SU-DHL-6 (cell line): ENCODE results near the gene KRTAP20-1.

Experiments used
- H2AFZ ChIP-seq: fragments of 200-600 bp; sonication (generic); 2 replicates; pipeline ENCODE4 v1.6.1; 2014; ENCODE audit warnings: low read depth, mild to moderate bottlenecking, moderate library complexity, mixed read lengths, antibody characterized with exemption, low read length; ENCODE audit not compliant: severe bottlenecking
- H3F3A ChIP-seq: fragments of 200-600 bp; shearing (Covaris generic); 2 replicates; pipeline ENCODE4 v1.6.0; 2016; ENCODE audit warnings: antibody characterized with exemption, mild to moderate bottlenecking; ENCODE audit not compliant: insufficient read depth
- H3K27ac ChIP-seq: fragments of 200-600 bp; sonication (generic); 2 replicates; pipeline ENCODE4 v1.5.1; 2016; ENCODE audit warnings: low read depth, mild to moderate bottlenecking, low read length, moderate library complexity, mixed read lengths
- H3K27me3 ChIP-seq: fragments of 200-600 bp; sonication (generic), shearing (Covaris generic); 2 replicates; pipeline ENCODE4 v1.6.0; 2014; ENCODE audit warnings: mild to moderate bottlenecking, low read length
- H3K36me3 ChIP-seq: fragments of 200-600 bp; sonication (generic); 2 replicates; pipeline ENCODE4 v1.6.1; 2014; ENCODE audit warnings: mild to moderate bottlenecking, low read length, mixed read lengths
- H3K4me2 ChIP-seq: fragments of 300-600, 200-600 bp; shearing (Covaris generic), sonication (generic); 2 replicates; pipeline ENCODE4 v1.6.0; 2014; ENCODE audit warnings: low read length, low read depth, mild to moderate bottlenecking; ENCODE audit not compliant: poor library complexity, severe bottlenecking
- H3K4me3 ChIP-seq: fragments of 200-600 bp; sonication (generic); 2 replicates; pipeline ENCODE4 v1.5.1; 2014; ENCODE audit warnings: antibody characterized with exemption, low read length, mild to moderate bottlenecking, mixed read lengths; ENCODE audit not compliant: insufficient read depth, poor library complexity, severe bottlenecking
- H3K79me2 ChIP-seq: fragments of 200-600 bp; sonication (generic); 2 replicates; pipeline ENCODE4 v1.6.1; 2014; ENCODE audit warnings: mild to moderate bottlenecking, low read length, moderate library complexity; ENCODE audit not compliant: insufficient read depth
- H3K9ac ChIP-seq: fragments of 200-600 bp; sonication (generic); 2 replicates; pipeline ENCODE4 v1.7.0; 2014; ENCODE audit warnings: mild to moderate bottlenecking, low read length
- H3K9me2 ChIP-seq: fragments of 200-600 bp; sonication (generic); replicated peaks from 2 replicates; pipeline ENCODE4 v1.6.1; 2014; ENCODE audit warnings: low read length; ENCODE audit not compliant: insufficient read depth
- H3K9me3 ChIP-seq: fragments of 200-600 bp; sonication (generic); 2 replicates; pipeline ENCODE4 v1.6.1; 2014; ENCODE audit warnings: low read length, mixed read lengths; ENCODE audit not compliant: insufficient read depth
- H4K20me1 ChIP-seq: fragments of 200-600 bp; sonication (generic); 2 replicates; pipeline ENCODE4 v1.6.1; 2014; ENCODE audit warnings: low read depth, mild to moderate bottlenecking, antibody characterized with exemption, low read length, moderate library complexity, mixed read lengths
- CTCF ChIP-seq: fragments of 200-600 bp; sonication (generic); IDR thresholded peaks from one replicate; pipeline ENCODE4 v1.5.1; 2017; ENCODE audit warnings: antibody characterized with exemption, mild to moderate bottlenecking, low read length, moderate library complexity; ENCODE audit not compliant: insufficient read depth, poor library complexity, severe bottlenecking
- EZH2phosphoT487 ChIP-seq: fragments of 200-600 bp; sonication (generic), shearing (Covaris generic); conservative IDR thresholded peaks from 2 replicates; pipeline ENCODE4 v1.6.1; 2018; ENCODE audit warnings: mild to moderate bottlenecking, antibody characterized with exemption, low read length, moderate library complexity, mixed read lengths

KRTAP20-1 gene

DNA sequence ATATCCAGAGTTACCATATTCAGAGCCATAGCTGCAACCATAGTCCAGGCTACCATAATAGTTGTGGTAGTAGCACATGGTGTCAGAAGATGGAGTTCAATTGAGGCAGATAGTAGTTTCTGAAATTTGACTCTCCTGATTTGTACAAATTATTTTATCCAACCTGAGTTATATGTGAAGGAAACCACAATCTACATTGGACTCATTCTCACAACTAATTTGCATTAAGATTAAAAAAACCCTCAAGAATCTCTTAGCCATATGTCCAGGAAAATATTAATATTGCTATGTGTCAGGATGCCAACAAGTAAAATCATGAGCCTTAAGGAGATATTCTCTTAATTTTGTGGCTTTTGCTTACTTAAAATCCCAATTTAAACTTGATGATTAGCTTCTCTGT, 25.9 kb upstream of the KRTAP20-1 start, which contains the start of gene KRTAP22-2:
TSS of gene KRTAP22-2 (minus strand) at position 101 of the 400 bp plus-strand sequence.
- no peaks in the 10 kb centered on the region for H3F3A ChIP-seq
- H3K4me2 ChIP-seq: no peak within 1 kb of the TSS
- no peaks in the 10 kb centered on the region for H3K27me3 ChIP-seq
- H2AFZ ChIP-seq: no peak within 1 kb of the TSS
- H3K9ac ChIP-seq: no peak within 1 kb of the TSS
- H3K9me3 ChIP-seq: no peaks in the 10 kb centered on the region
- no peaks in the 10 kb centered on the region for H3K79me2 ChIP-seq
- no peak within 1 kb of the TSS for H3K4me3 ChIP-seq
- TF ChIP-seq EZH2phosphoT487 (no peak), CTCF (no peak)
- H3K27ac ChIP-seq: no peak within 1 kb of the TSS
- no peaks in the 10 kb centered on the region for H3K9me2 ChIP-seq
- no peaks in the 10 kb centered on the region for H4K20me1 ChIP-seq
- no peaks in the 10 kb centered on the region for H3K36me3 ChIP-seq

- no peak within 1 kb of the TSS for H3K4me3 ChIP-seq
- no peaks in the 10 kb centered on the region for H3K36me3 ChIP-seq
- no peak within 1 kb of the TSS for H3K27ac ChIP-seq
- H3F3A ChIP-seq: no peaks in the 10 kb centered on the region
- no peaks in the 10 kb centered on the region for H4K20me1 ChIP-seq
- no peaks in the 10 kb centered on the region for H3K9me2 ChIP-seq
- no peak for TF ChIP-seq CTCF
- no peak for TF ChIP-seq EZH2phosphoT487
- H3K9ac ChIP-seq: no peak within 1 kb of the TSS
- no peak within 1 kb of the TSS for H2AFZ ChIP-seq
- no peaks in the 10 kb centered on the region for H3K9me3 ChIP-seq
- no peaks in the 10 kb centered on the region for H3K27me3 ChIP-seq
- H3K4me2 ChIP-seq: no peak within 1 kb of the TSS
- no peaks in the 10 kb centered on the region for H3K79me2 ChIP-seq
Observed at GRCh38 chr21:30592140-30592539, 24.1 kb upstream of the KRTAP20-1 start, which contains the start of gene KRTAP6-3. KRTAP6-3 (plus strand) TSS chr21:30592440; CDS start chr21:30592446, 6 bp downstream.

GRCh38 chr21:30598802-30599201, 17.4 kb upstream of the KRTAP20-1 start, which contains the start of gene KRTAP6-2:
KRTAP6-2 (minus strand) TSS chr21:30598902; CDS start chr21:30598874, 28 bp downstream.
- Histone ChIP-seq H3K27ac (no peak within 1 kb of the TSS), H3K79me2 (no peaks in the 10 kb centered on the region), H3K9me3 (no peaks in the 10 kb centered on the region), H3F3A (no peaks in the 10 kb centered on the region), H3K9ac (no peak within 1 kb of the TSS), H4K20me1 (no peaks in the 10 kb centered on the region), H3K27me3 (no peaks in the 10 kb centered on the region), H3K36me3 (no peaks in the 10 kb centered on the region), H3K4me3 (no peak within 1 kb of the TSS), H3K9me2 (no peaks in the 10 kb centered on the region), H2AFZ (no peak within 1 kb of the TSS), H3K4me2 (no peak within 1 kb of the TSS)
- TF ChIP-seq EZH2phosphoT487 (no peak), CTCF (no peak)
